Measurements from ENCODE around the gene MRGPRF. TPM values are rescaled to one million over a fixed set of nuclear protein-coding genes. Genes with fewer than 3 reads are reported as not detected.

Gene MRGPRF
- total and polyA plus RNA-seq, 2 of the 8 experiments (the other 6 are each of a cell fraction or from before 2014, with no cell fraction given) = 7.5 to 11.0 TPM

DNA sequence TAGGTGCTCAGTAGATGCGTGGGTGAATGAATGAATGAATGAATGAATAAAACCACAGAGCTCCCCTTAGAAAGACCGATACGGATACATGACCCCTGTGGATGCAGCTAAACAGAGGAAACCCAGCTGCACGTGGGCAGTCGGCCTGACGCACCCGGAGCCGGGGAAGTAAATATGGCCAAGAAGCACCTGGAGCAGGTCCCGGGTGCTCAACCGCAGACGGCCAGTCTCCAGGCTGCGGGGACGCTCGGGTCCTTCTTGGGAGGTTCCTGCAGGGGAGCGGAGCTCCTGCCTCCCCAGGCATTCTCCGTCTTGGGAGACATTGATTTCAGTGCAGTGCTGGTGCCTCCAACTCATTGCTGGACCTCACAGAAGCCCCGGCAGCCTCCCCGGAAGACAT, 24.0 kb upstream of the MRGPRF start:
- no peaks in the 10 kb centered on the region for H3K9me3 ChIP-seq (ENCODE audit: insufficient read depth in 2 of 2, low read depth in 1 of 2, low read length in 1 of 2)
- FAIRE-seq (no peak), DNase-seq (ENCODE audit: low read depth in 1 of 2, low spot score in 2 of 2) (no peak)
- H3K36me3 ChIP-seq (ENCODE audit: control insufficient read depth in 2 of 4, insufficient read depth in 4 of 4, low read length in 3 of 4) = no peaks in the 10 kb centered on the region
- no peak overlapping the region for H2BK15ac ChIP-seq (ENCODE audit: low read length)
- H2AK5ac ChIP-seq (ENCODE audit: low read depth, low read length) = no peak overlapping the region
- H4K91ac ChIP-seq (replicated peaks; ENCODE audit: insufficient read length, low read length) = no peak overlapping the region
- ChIA-PET CTCF (ENCODE audit: partially characterized antibody) (interaction anchor here (1.3 kb wide), 1 partner anchor 10 kb away, joined by 3 read pairs; no protein-coding TSS in a partner anchor), POLR2A (ENCODE audit: partially characterized antibody) (interaction anchor here (1.2 kb wide), 1 partner anchor 11 kb away, joined by 3 read pairs; the partner anchor contains the start of gene TPCN2)
- no peak overlapping the region for H3K4me2 ChIP-seq (ENCODE audit: insufficient read depth in 1 of 2, low read depth in 2 of 2, low read length in 2 of 2)
- H3K27me3 ChIP-seq (replicated peaks in 1 of 4; ENCODE audit: control insufficient read depth in 3 of 4, extremely low read depth in 1 of 4, insufficient read depth in 3 of 4, low read length in 3 of 4) = no peaks in the 10 kb centered on the region; a peak in 1 of 7 replicates
- no peak overlapping the region for H3K4ac ChIP-seq (replicated peaks; ENCODE audit: insufficient read length, low read depth, low read length)
- 93% methylated on average over 18 of the region's 18 CpGs; no CpG with 5 or more reads in 1 of the 2 experiments for WGBS, 2 experiments (ENCODE audit: extremely low coverage in 1 of 2, insufficient coverage in 1 of 2, insufficient read length in 1 of 2, insufficient replicate concordance in 2 of 2, low coverage in 1 of 2, low lambda C conversion rate in 2 of 2, missing lambda C conversion rate in 1 of 2)
- H3K79me2 ChIP-seq (ENCODE audit: control insufficient read depth in 1 of 2, insufficient read depth in 2 of 2, low read length in 2 of 2) = no peaks in the 10 kb centered on the region
- H2BK5ac ChIP-seq (ENCODE audit: low read depth, low read length) = no peak overlapping the region
- no peaks in the 10 kb centered on the region for H4K20me1 ChIP-seq (replicated peaks in 1 of 2; ENCODE audit: control insufficient read depth in 1 of 2, insufficient read depth in 2 of 2, low read length in 2 of 2)
- no peak overlapping the region for H2BK20ac ChIP-seq (ENCODE audit: low read length)
- H4K8ac ChIP-seq (ENCODE audit: extremely low read depth, insufficient read depth, low read length) = no peak overlapping the region
- H3K79me1 ChIP-seq (ENCODE audit: low read depth, low read length) = no peaks in the 10 kb centered on the region
- no peak overlapping the region for H2BK120ac ChIP-seq (replicated peaks; ENCODE audit: low read depth, low read length)
- peaks cover 0 to 12% (median 4%) of the 10 kb centered on the region in 4 experiments; a peak in 5 of 7 replicates for H3K4me1 ChIP-seq (replicated peaks in 1 of 4; ENCODE audit: control insufficient read depth in 3 of 4, insufficient read depth in 4 of 4, low read length in 3 of 4)
- H3K56ac ChIP-seq (replicated peaks; ENCODE audit: insufficient read length, low read depth, low read length) = no peak overlapping the region
- H2BK12ac ChIP-seq (ENCODE audit: low read depth, low read length) = no peak overlapping the region
- no peak overlapping the region for H3K23ac ChIP-seq (ENCODE audit: insufficient read length)
- H3K27ac ChIP-seq (ENCODE audit: low read depth, low read length) = no peak overlapping the region
- no peak overlapping the region for H3K9ac ChIP-seq (replicated peaks in 1 of 4; ENCODE audit: extremely low read depth in 1 of 4, low read depth in 3 of 4, low read length in 3 of 4)
- no peaks in the 10 kb centered on the region for H3K23me2 ChIP-seq (ENCODE audit: low read depth, low read length)
- H4K5ac ChIP-seq (ENCODE audit: insufficient read length, low read depth, low read length) = no peak overlapping the region
- H3K14ac ChIP-seq (ENCODE audit: insufficient read length) = no peak overlapping the region
- H2AFZ ChIP-seq (ENCODE audit: low read length) = no peak overlapping the region
- H3K4me3 ChIP-seq (ENCODE audit: extremely low read depth in 1 of 4, insufficient read depth in 2 of 4, low read depth in 3 of 4, low read length in 4 of 4) = no peak overlapping the region
- no peak for TF ChIP-seq BRCA1 (IDR thresholded peaks at IDR 0.05; ENCODE audit: low read depth, low read length)
- no peak for TF ChIP-seq SP2 (IDR thresholded peaks at IDR 0.05; ENCODE audit: low read length)
- TF ChIP-seq TEAD4 (IDR thresholded peaks at IDR 0.05; ENCODE audit: low read depth, low read length) = no peak
- TF ChIP-seq HDAC6 (IDR thresholded peaks at IDR 0.05; ENCODE audit: low read depth, low read length) = no peak
- no peak for TF ChIP-seq TAF7 (optimal IDR thresholded peaks at IDR 0.05; ENCODE audit: borderline replicate concordance, low read depth, low read length)
- no peak for TF ChIP-seq YY1 (IDR thresholded peaks at IDR 0.05; ENCODE audit: low read depth, low read length)
- no peak overlapping the region for H3K18ac ChIP-seq (ENCODE audit: extremely low read depth, low read length)

All from H1 (cell line).